Measurements from ENCODE around the gene SMIM23. TPM values are rescaled to one million over a fixed set of nuclear protein-coding genes. Genes with fewer than 3 reads are reported as not detected.

Gene SMIM23
- total RNA-seq, 2 experiments from 2014 or later = not detected

- H3K27me3 Mint-ChIP-seq = peaks cover 20% of the 10 kb centered on the region
- H3K4me1 Mint-ChIP-seq (ENCODE audit: low read depth) = no peaks in the 10 kb centered on the region
- peaks cover 11% of the 10 kb centered on the region for H3K9me3 Mint-ChIP-seq
- no peaks in the 10 kb centered on the region for H3K4me1 ChIP-seq (ENCODE audit: insufficient read depth, low read length)
- intact Hi-C loops (cut with DNase I, micrococcal nuclease) = no loop called here
- H3K4me3 Mint-ChIP-seq = no peak overlapping the region
- POLR2A ChIA-PET = no interaction called here
- CTCF ChIA-PET = no interaction called here
- no peaks in the 10 kb centered on the region for H3K36me3 ChIP-seq (ENCODE audit: insufficient read depth, low read length)
- DNase-seq (no peak), ATAC-seq (ENCODE audit: poor library complexity) (no peak)
- H3K27ac ChIP-seq (ENCODE audit: low read depth in 1 of 2, low read length in 2 of 2) = no peak overlapping the region
- no peaks in the 10 kb centered on the region for H3K36me3 Mint-ChIP-seq (ENCODE audit: low read depth)
- H3K9me3 ChIP-seq (ENCODE audit: control insufficient read depth in 1 of 2, insufficient read depth in 1 of 2, low read length in 2 of 2) = no peaks in the 10 kb centered on the region
- no peak for TF ChIP-seq CTCF (IDR thresholded peaks at IDR 0.05)
- H3K27me3 ChIP-seq (ENCODE audit: control insufficient read depth in 1 of 2, insufficient read depth in 2 of 2, low read length in 2 of 2) = peaks cover 9 to 10% of the 10 kb centered on the region in 2 experiments
- H3K4me3 ChIP-seq (ENCODE audit: low read length) = no peak overlapping the region
- no peak overlapping the region for H3K27ac Mint-ChIP-seq
These were observed 18.7 kb upstream of the SMIM23 start for GRCh38 chr5:171766875-171767274.

GRCh38 chr5:171770153-171770552, 15.5 kb upstream of the SMIM23 start:
- H3K9me3 ChIP-seq (ENCODE audit: control insufficient read depth in 1 of 2, insufficient read depth in 1 of 2, low read length in 2 of 2) = no peaks in the 10 kb centered on the region
- no peak for DNase-seq
- no peak for ATAC-seq (ENCODE audit: poor library complexity)
- Mint-ChIP-seq H3K27ac (no peak overlapping the region), H3K36me3 (ENCODE audit: low read depth) (no peaks in the 10 kb centered on the region), H3K4me1 (ENCODE audit: low read depth) (no peaks in the 10 kb centered on the region), H3K4me3 (no peak overlapping the region), H3K27me3 (peaks cover 8% of the 10 kb centered on the region), H3K9me3 (peaks cover 11% of the 10 kb centered on the region)
- no peak for TF ChIP-seq CTCF (IDR thresholded peaks at IDR 0.05)
- no peak overlapping the region for H3K27ac ChIP-seq (ENCODE audit: low read depth in 1 of 2, low read length in 2 of 2)
- peaks cover 2% of the 10 kb centered on the region in 2 experiments for H3K27me3 ChIP-seq (ENCODE audit: control insufficient read depth in 1 of 2, insufficient read depth in 2 of 2, low read length in 2 of 2)
- no peaks in the 10 kb centered on the region for H3K36me3 ChIP-seq (ENCODE audit: insufficient read depth, low read length)
- ChIA-PET POLR2A (no interaction called here), CTCF (no interaction called here)
- intact Hi-C loops (cut with DNase I, micrococcal nuclease) = no loop called here
- H3K4me1 ChIP-seq (ENCODE audit: insufficient read depth, low read length) = no peaks in the 10 kb centered on the region
- H3K4me3 ChIP-seq (ENCODE audit: low read length) = no peak overlapping the region

- no peaks in the 10 kb centered on the region for H3K36me3 ChIP-seq (ENCODE audit: insufficient read depth, low read length)
- Mint-ChIP-seq H3K4me3 (no peak overlapping the region), H3K27ac (no peak overlapping the region), H3K4me1 (ENCODE audit: low read depth) (no peaks in the 10 kb centered on the region), H3K36me3 (ENCODE audit: low read depth) (no peaks in the 10 kb centered on the region), H3K27me3 (peaks cover 7% of the 10 kb centered on the region), H3K9me3 (peaks cover 8% of the 10 kb centered on the region)
- no peak for ATAC-seq (ENCODE audit: poor library complexity)
- intact Hi-C loops (cut with DNase I, micrococcal nuclease) = no loop called here
- H3K9me3 ChIP-seq (ENCODE audit: control insufficient read depth in 1 of 2, insufficient read depth in 1 of 2, low read length in 2 of 2) = no peaks in the 10 kb centered on the region
- TF ChIP-seq CTCF (IDR thresholded peaks at IDR 0.05) = no peak
- DNase-seq = no peak
- H3K27me3 ChIP-seq (ENCODE audit: control insufficient read depth in 1 of 2, insufficient read depth in 2 of 2, low read length in 2 of 2) = peaks cover 0 to 2% of the 10 kb centered on the region in 2 experiments
- POLR2A ChIA-PET = no interaction called here
- H3K4me1 ChIP-seq (ENCODE audit: insufficient read depth, low read length) = no peaks in the 10 kb centered on the region
- no peak overlapping the region for H3K4me3 ChIP-seq (ENCODE audit: low read length)
- no peak overlapping the region for H3K27ac ChIP-seq (ENCODE audit: low read depth in 1 of 2, low read length in 2 of 2)
- CTCF ChIA-PET = no interaction called here
These were observed 13.8 kb upstream of the SMIM23 start for GRCh38 chr5:171771856-171772255.
